MM.1S (cell line): ENCODE data around the gene IGDCC3.

Experiments
- DNase-seq: peaks from one replicate; pipeline ENCODE4 v3.0.0-alpha.2; 2015
- H2AFZ ChIP-seq: fragments of 300-600 bp; sonication (generic); 2 replicates; pipeline ENCODE4 v1.6.0; 2016; ENCODE audit warnings: antibody characterized with exemption, low read length
- H3F3A ChIP-seq: fragments of 300-600 bp; sonication (generic); 2 replicates; pipeline ENCODE4 v1.6.1; 2016; ENCODE audit warnings: mild to moderate bottlenecking, antibody characterized with exemption, low read length, moderate library complexity, mixed read lengths; ENCODE audit not compliant: insufficient read depth
- H3K27ac ChIP-seq: fragments of 300-600 bp; sonication (generic); 2 replicates; pipeline ENCODE4 v1.5.1; 2016; ENCODE audit warnings: mild to moderate bottlenecking, low read length
- H3K27me3 ChIP-seq: fragments of 300-600 bp; sonication (generic); replicated peaks from 2 replicates; pipeline ENCODE4 v1.6.0; 2016; ENCODE audit warnings: low read length; ENCODE audit not compliant: insufficient read depth
- H3K36me3 ChIP-seq: fragments of 300-600 bp; sonication (generic); replicated peaks from 2 replicates; pipeline ENCODE4 v1.6.1; 2016; ENCODE audit warnings: mild to moderate bottlenecking, low read length, mixed read lengths; ENCODE audit not compliant: insufficient read depth
- H3K4me1 ChIP-seq: fragments of 300-600 bp; sonication (generic); 2 replicates; pipeline ENCODE4 v1.6.1; 2016; ENCODE audit warnings: low read length, mixed read lengths
- H3K4me2 ChIP-seq: fragments of 300-600 bp; sonication (generic); 2 replicates; pipeline ENCODE4 v1.6.0; 2016; ENCODE audit warnings: low read depth, low read length
- H3K4me3 ChIP-seq: fragments of 300-600 bp; sonication (generic); 2 replicates; pipeline ENCODE4 v1.5.1; 2016; ENCODE audit warnings: low read length, mixed read lengths
- H3K79me2 ChIP-seq: fragments of 300-600 bp; sonication (generic); 2 replicates; pipeline ENCODE4 v1.6.1; 2016; ENCODE audit warnings: mixed run types, low read length, mixed read lengths
- H3K9ac ChIP-seq: fragments of 300-600 bp; sonication (generic); 2 replicates; pipeline ENCODE4 v1.6.1; 2016; ENCODE audit warnings: low read length, mixed read lengths
- H3K9me2 ChIP-seq: fragments of 300-600 bp; sonication (generic); replicated peaks from 2 replicates; pipeline ENCODE4 v1.6.1; 2016; ENCODE audit warnings: mild to moderate bottlenecking, low read length, mixed read lengths; ENCODE audit not compliant: insufficient read depth
- H3K9me3 ChIP-seq: fragments of 300-600 bp; sonication (generic); replicated peaks from 2 replicates; pipeline ENCODE4 v1.6.1; 2016; ENCODE audit warnings: mild to moderate bottlenecking, low read length, mixed read lengths; ENCODE audit not compliant: insufficient read depth
- H4K20me1 ChIP-seq: fragments of 300-600 bp; sonication (generic); 2 replicates; pipeline ENCODE4 v1.6.1; 2016; ENCODE audit warnings: mild to moderate bottlenecking, low read length, moderate library complexity, mixed read lengths; ENCODE audit not compliant: insufficient read depth
- CTCF ChIP-seq: fragments of 300-600 bp; sonication (generic); IDR thresholded peaks from 2 replicates; pipeline ENCODE4 v1.5.1; 2016; ENCODE audit warnings: antibody characterized with exemption, low read length, mixed read lengths
- EZH2 ChIP-seq: fragments of 300-600 bp; sonication (generic); optimal IDR thresholded peaks from 2 replicates; pipeline ENCODE3; 2017; ENCODE audit warnings: low read depth, mild to moderate bottlenecking, antibody characterized with exemption, low read length, mixed read lengths
- EZH2phosphoT487 ChIP-seq: fragments of 300-600 bp; sonication (generic); IDR thresholded peaks from 2 replicates; pipeline ENCODE4 v1.6.1; 2018; ENCODE audit warnings: antibody characterized with exemption, low read length

IGDCC3 gene

GRCh38 chr15:65333148-65333820, 44.5 kb downstream of the IGDCC3 start:
- H3F3A ChIP-seq: no peaks in the 10 kb centered on the region
- H3K9me2 ChIP-seq: no peaks in the 10 kb centered on the region
- H3K27me3 ChIP-seq: peaks cover 3% of the 10 kb centered on the region; the same call in 1 of the 2 replicates
- DNase-seq: no peak
- no peaks in the 10 kb centered on the region for H3K9me3 ChIP-seq
- no peak overlapping the region for H3K4me2 ChIP-seq
- H4K20me1 ChIP-seq: no peaks in the 10 kb centered on the region
- no peak overlapping the region for H2AFZ ChIP-seq
- H3K27ac ChIP-seq: no peak overlapping the region
- H3K9ac ChIP-seq: no peak overlapping the region
- H3K36me3 ChIP-seq: no peaks in the 10 kb centered on the region
- H3K4me1 ChIP-seq: no peaks in the 10 kb centered on the region
- TF ChIP-seq EZH2phosphoT487 (no peak), EZH2 (no peak), CTCF (no peak)
- no peak overlapping the region for H3K4me3 ChIP-seq
- H3K79me2 ChIP-seq: no peaks in the 10 kb centered on the region

GRCh38 chr15:65332391-65333147, 45.2 kb downstream of the IGDCC3 start:
- H3K27ac ChIP-seq: no peak overlapping the region
- no peak overlapping the region for H2AFZ ChIP-seq
- H3K4me3 ChIP-seq: no peak overlapping the region
- no peak for DNase-seq
- no peaks in the 10 kb centered on the region for H3K79me2 ChIP-seq
- no peak overlapping the region for H3K4me2 ChIP-seq
- H3F3A ChIP-seq: no peaks in the 10 kb centered on the region
- H3K36me3 ChIP-seq: no peaks in the 10 kb centered on the region
- peaks cover 3% of the 10 kb centered on the region; the same call in 1 of the 2 replicates for H3K27me3 ChIP-seq
- H3K9me2 ChIP-seq: no peaks in the 10 kb centered on the region
- H3K9ac ChIP-seq: no peak overlapping the region
- no peaks in the 10 kb centered on the region for H3K9me3 ChIP-seq
- no peak for TF ChIP-seq EZH2
- no peak for TF ChIP-seq CTCF
- no peak for TF ChIP-seq EZH2phosphoT487
- no peaks in the 10 kb centered on the region for H4K20me1 ChIP-seq
- no peaks in the 10 kb centered on the region for H3K4me1 ChIP-seq

- H3K9ac ChIP-seq: no peak overlapping the region
- no peaks in the 10 kb centered on the region for H3F3A ChIP-seq
- H4K20me1 ChIP-seq: no peaks in the 10 kb centered on the region
- H3K79me2 ChIP-seq: no peaks in the 10 kb centered on the region
- no peaks in the 10 kb centered on the region for H3K36me3 ChIP-seq
- no peaks in the 10 kb centered on the region for H3K4me1 ChIP-seq
- DNase-seq: no peak
- no peak overlapping the region for H3K4me3 ChIP-seq
- peaks cover 3% of the 10 kb centered on the region; the same call in 1 of the 2 replicates for H3K27me3 ChIP-seq
- H3K9me2 ChIP-seq: no peaks in the 10 kb centered on the region
- H3K9me3 ChIP-seq: no peaks in the 10 kb centered on the region
- no peak overlapping the region for H2AFZ ChIP-seq
- H3K27ac ChIP-seq: no peak overlapping the region
- no peak overlapping the region for H3K4me2 ChIP-seq
- TF ChIP-seq EZH2 (no peak), CTCF (no peak), EZH2phosphoT487 (no peak)
These were observed 46.0 kb downstream of the IGDCC3 start for GRCh38 chr15:65331811-65332210.
